Naive B cell (primary cell): Measurements from ENCODE around the gene OR2AT4. TPM values are rescaled to one million over a fixed set of nuclear protein-coding genes. Genes with fewer than 3 reads are reported as not detected.

Source experiments
- ATAC-seq, 2 donors: fragments of 150-1000 bp; cut with Tn5 transposase; 2 replicates each; pipeline ENCODE4 v1.10.0; 2021; ENCODE audit warnings: low read depth in 2 of 2, mild to moderate bottlenecking in 2 of 2, moderate library complexity in 2 of 2
- DNase-seq: peaks from one replicate; pipeline ENCODE4 v3.0.0; 2022
- H3K27ac Mint-ChIP-seq, 6 donors: one replicate each; pipeline ENCODE4 v1.8.0; 2020 to 2022; ENCODE audit warnings: mild to moderate bottlenecking in 6 of 6, mixed read lengths in 6 of 6, moderate library complexity in 5 of 6, inconsistent platforms in 2 of 6
- H3K27me3 Mint-ChIP-seq, 3 donors: one replicate each; pipeline ENCODE4 v1.8.0; 2021 to 2022; ENCODE audit warnings: mixed read lengths in 3 of 3, mild to moderate bottlenecking in 1 of 3
- H3K36me3 Mint-ChIP-seq, 2 donors: one replicate each; pipeline ENCODE4 v1.8.0; 2020 to 2022; ENCODE audit warnings: mixed read lengths in 2 of 2, inconsistent platforms in 1 of 2, mild to moderate bottlenecking in 1 of 2
- H3K4me1 Mint-ChIP-seq, 3 donors: one replicate each; pipeline ENCODE4 v1.8.0; 2020 to 2022; ENCODE audit warnings: mixed read lengths in 3 of 3, inconsistent platforms in 1 of 3, mild to moderate bottlenecking in 1 of 3, moderate library complexity in 1 of 3
- H3K4me3 Mint-ChIP-seq, 8 donors: one replicate each; pipeline ENCODE4 v1.8.0; 2020 to 2022; ENCODE audit warnings: mild to moderate bottlenecking in 8 of 8, mixed read lengths in 8 of 8, moderate library complexity in 8 of 8, inconsistent platforms in 2 of 8
- H3K9me3 Mint-ChIP-seq, 7 donors: one replicate each; pipeline ENCODE4 v1.8.0; 2020 to 2022; ENCODE audit warnings: mixed read lengths in 7 of 7, mild to moderate bottlenecking in 5 of 7, inconsistent platforms in 2 of 7, moderate library complexity in 1 of 7
- polyA plus RNA-seq, 6 donors: library from polyadenylated mRNA; unstranded; fragments of 300-500 nt; fragmentation: Illumina TruSeq; gene quantifications; one replicate each; pipeline ENCODE4 v1.2.3, GENCODE V29; 2021; ENCODE audit warnings: low read depth in 6 of 6

Gene OR2AT4
- polyA plus RNA-seq: not detected

DNA sequence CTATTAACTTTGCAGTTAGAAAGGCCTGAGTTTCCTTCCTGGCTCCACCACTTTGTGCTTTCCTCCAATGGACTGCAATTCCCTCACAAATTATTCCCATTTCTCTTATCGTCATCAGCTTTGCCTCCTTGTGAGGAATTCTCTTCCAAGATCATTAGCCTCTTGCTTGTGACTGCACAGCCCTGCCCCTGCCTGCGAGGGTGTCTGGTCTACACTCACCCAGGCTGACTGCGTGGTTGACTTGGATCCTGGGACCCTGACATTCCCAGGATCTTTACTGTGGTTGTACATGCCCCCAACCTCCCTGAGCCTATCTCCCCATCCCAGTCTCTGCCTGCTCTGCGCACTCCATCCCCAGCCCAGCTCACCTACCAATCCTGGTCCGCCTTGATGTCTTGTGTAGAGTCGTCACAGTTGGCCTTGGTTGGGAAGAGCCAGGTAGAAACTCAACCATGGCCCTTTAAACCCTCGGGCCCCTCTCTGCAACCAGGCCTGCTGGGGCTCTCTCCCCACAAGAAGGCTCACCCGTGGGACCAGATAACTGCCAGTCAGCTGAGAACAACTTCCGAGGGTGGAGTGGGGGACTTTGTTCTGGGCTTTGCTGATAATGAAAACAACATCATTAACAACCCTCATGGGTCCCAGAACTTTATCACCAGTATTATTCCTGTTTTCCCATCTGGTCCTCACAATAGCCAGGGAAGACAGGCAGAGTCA lies at the start of gene OR2AT4:
Gene OR2AT4 (minus strand): TSS at position 421 of the 717 bp plus-strand sequence.
- no peaks in the 10 kb centered on the region for H3K4me1 Mint-ChIP-seq
- H3K27ac Mint-ChIP-seq: no peak within 1 kb of the TSS
- peaks cover 0 to 3% of the 10 kb centered on the region in 2 donors for H3K36me3 Mint-ChIP-seq
- H3K4me3 Mint-ChIP-seq: no peak within 1 kb of the TSS
- DNase-seq (no peak), ATAC-seq (no peak)
- H3K9me3 Mint-ChIP-seq: peaks cover 0 to 12% (median 4%) of the 10 kb centered on the region in 7 donors
- peaks cover 29 to 41% (median 30%) of the 10 kb centered on the region in 3 donors for H3K27me3 Mint-ChIP-seq

DNA sequence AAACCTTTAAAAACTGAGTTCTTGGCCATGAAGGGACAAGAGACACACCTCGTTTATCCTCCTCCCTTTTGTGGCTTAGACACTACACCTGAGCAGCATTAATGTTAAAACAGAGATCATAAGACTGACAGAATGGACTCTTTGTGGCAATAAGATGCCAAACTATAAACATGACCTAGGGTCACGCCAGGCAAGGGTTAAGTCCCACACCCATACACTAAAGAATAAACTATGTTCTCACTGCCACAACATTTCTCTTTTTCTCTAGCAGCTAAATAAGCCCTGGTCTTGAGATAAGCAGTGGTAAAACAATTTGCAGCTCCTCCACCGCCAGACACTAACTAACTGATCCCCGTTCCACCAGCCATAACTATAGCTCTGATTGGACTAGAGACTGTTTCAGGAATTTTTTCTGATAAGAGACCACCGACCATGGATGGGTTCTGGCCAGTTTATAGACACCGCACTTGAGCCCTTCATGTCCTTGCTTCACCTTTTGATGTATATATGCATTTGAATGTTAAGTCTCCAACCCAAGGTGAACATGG lies 49.4 kb upstream of the OR2AT4 start:
- H3K4me3 Mint-ChIP-seq: no peak overlapping the region
- peaks cover 7 to 16% (median 10%) of the 10 kb centered on the region in 3 donors for H3K4me1 Mint-ChIP-seq
- no peak for ATAC-seq
- H3K36me3 Mint-ChIP-seq: no peaks in the 10 kb centered on the region
- H3K9me3 Mint-ChIP-seq: no peaks in the 10 kb centered on the region
- DNase-seq: no peak
- H3K27me3 Mint-ChIP-seq: peaks cover 9 to 38% (median 27%) of the 10 kb centered on the region in 3 donors
- no peak overlapping the region for H3K27ac Mint-ChIP-seq

DNA sequence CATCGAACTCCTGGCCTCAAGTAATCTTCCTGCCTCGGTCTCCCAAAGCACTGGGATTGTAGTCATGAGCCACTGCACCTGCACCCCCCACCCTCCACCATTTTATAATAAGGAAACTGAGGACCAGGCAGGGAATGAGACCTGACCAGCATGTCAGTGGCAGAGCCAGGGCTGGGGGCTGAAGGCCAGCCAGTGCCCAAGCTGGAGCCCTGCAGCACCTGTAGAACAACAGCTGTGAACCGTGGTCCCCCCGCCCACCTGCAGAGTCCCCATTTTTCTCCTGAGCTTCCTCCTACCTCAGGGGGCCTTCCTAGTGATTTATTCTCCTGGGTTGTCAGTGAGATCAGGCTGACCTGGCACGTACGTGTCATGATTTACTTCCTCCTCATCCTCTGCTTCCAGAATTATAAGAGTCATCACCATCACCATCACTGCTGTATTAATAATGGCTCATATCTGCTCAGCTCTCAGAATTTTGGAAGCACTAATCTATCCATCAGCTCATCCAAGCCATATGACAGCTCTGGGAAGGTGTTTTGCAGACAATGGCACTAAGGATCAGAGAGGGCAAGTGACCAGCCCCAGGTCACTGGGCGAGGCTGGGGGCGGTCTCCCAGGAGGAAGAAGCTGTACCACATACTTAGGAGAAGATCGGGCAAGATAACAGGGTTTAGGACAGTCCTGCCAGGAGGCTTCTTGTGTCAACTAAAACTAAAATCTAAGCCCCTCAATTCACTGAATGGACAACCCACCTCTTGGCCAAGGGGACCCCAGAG lies 48.7 kb upstream of the OR2AT4 start:
- Mint-ChIP-seq H3K4me1 (peaks cover 7 to 19% (median 10%) of the 10 kb centered on the region in 3 donors), H3K36me3 (no peaks in the 10 kb centered on the region), H3K4me3 (no peak overlapping the region), H3K27ac (no peak overlapping the region), H3K27me3 (peaks cover 11 to 35% (median 20%) of the 10 kb centered on the region in 3 donors), H3K9me3 (no peaks in the 10 kb centered on the region)
- no peak for ATAC-seq
- no peak for DNase-seq

DNA sequence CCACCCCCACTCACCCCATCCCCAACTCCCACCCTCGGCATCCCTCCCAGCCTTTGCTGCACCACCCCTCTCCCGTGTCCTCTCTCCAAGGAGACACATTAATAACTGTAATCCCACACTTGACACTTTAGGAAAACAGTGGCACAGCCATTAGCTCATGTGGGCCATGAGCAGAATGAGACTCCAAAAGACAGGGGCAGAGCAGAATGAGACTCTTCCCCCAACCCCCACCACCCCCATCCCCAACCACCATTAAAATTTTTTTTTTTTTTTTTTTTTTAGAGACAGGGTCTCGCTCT lies 48.0 kb upstream of the OR2AT4 start:
- Mint-ChIP-seq H3K36me3 (no peaks in the 10 kb centered on the region), H3K4me1 (peaks cover 7 to 21% (median 10%) of the 10 kb centered on the region in 3 donors), H3K27me3 (peaks cover 11 to 33% (median 17%) of the 10 kb centered on the region in 3 donors), H3K9me3 (no peaks in the 10 kb centered on the region), H3K27ac (peak overlapping the region in 1 of 6 donors; percentile 32), H3K4me3 (no peak overlapping the region)
- DNase-seq (no peak), ATAC-seq (no peak)

DNA sequence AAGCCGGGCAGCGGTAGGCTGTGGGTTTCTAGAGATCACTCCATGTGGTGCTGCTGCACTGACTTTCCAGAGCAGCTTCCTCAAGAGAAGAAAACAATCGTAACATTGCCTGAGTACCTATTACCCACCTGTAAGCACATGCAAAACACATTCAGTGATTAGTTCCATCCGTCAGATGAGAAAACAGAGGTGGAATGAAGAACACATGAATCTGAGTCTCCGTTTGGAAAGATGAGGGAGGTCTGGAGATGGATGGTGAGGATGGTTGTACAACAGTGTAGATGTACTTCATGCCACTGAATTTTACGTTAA lies 46.7 kb upstream of the OR2AT4 start:
- DNase-seq: no peak
- Mint-ChIP-seq H3K4me3 (peak overlapping the region in 2 of 8 donors; percentile 8 to 49), H3K9me3 (no peaks in the 10 kb centered on the region), H3K27me3 (peaks cover 18 to 40% (median 26%) of the 10 kb centered on the region in 3 donors), H3K27ac (peak overlapping the region in 2 of 6 donors; percentile 0 to 73), H3K4me1 (peaks cover 10 to 21% (median 11%) of the 10 kb centered on the region in 3 donors), H3K36me3 (no peaks in the 10 kb centered on the region)
- ATAC-seq: no peak

DNA sequence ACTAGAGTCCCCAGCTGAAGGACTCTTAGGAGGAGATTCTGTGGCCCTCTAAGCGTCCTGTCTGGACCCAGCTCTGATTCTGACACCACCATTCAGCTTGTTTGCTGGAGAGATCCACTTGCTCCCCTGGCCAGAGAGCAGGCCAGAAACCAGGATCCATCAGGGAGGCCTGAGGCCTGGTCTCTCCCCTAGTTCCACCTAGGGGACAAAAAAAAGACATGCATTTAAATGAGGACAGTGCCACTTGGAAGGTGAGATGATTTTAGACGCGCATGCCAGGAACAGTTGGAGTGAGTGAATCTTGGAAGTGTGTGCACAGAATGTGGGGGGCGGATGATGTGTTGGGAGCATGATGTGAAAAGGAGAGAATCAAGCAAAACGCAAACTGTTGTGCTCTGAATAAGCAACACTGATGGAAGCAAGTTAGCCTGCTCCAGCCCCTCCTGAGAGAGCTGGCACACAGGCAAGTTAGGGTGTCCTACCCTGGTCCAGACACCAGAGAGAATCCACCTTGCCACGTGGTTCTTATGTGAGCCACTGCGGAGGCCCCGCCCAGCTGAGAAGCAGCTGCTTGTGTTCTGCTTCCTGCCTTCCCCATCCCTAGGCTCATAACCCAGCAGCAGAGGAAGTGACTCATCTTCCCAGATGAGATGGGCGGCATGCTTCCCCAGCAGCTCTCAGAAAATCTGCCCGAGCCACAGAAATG lies 46.2 kb upstream of the OR2AT4 start:
- peaks cover 10 to 21% (median 11%) of the 10 kb centered on the region in 3 donors for H3K4me1 Mint-ChIP-seq
- no peaks in the 10 kb centered on the region for H3K9me3 Mint-ChIP-seq
- DNase-seq: no peak
- no peaks in the 10 kb centered on the region for H3K36me3 Mint-ChIP-seq
- peak overlapping the region in 2 of 6 donors; percentile 0 to 75 for H3K27ac Mint-ChIP-seq
- peak; percentile 52 to 69 for ATAC-seq
- H3K27me3 Mint-ChIP-seq: peaks cover 23 to 45% (median 30%) of the 10 kb centered on the region in 3 donors
- peak overlapping the region in 2 of 8 donors; percentile 8 to 49 for H3K4me3 Mint-ChIP-seq

DNA sequence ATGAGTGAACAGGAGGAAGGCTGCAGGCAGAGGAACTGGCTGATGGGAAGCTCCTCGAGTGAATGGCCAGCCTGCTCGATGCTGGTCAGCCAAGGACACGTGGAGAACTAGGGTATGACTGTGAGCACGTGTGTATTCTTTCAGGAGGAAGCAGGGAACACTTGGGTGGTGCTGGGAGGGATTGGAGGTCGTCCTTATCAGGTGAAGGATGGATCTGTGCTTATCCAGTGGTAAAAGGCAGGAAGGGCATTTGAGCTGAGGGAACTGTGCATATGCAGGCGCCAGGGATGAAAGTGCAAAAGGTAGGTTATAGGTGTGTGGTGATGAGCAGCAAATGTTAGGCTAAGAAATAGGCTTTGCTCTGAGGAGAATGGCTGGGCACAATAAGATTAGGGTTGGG lies 44.5 kb upstream of the OR2AT4 start:
- DNase-seq (no peak), ATAC-seq (no peak)
- Mint-ChIP-seq H3K4me3 (no peak overlapping the region), H3K27me3 (peaks cover 30 to 47% (median 39%) of the 10 kb centered on the region in 3 donors), H3K36me3 (peaks cover 0 to 7% of the 10 kb centered on the region in 2 donors), H3K9me3 (no peaks in the 10 kb centered on the region), H3K4me1 (peaks cover 10 to 21% (median 11%) of the 10 kb centered on the region in 3 donors), H3K27ac (peak overlapping the region in 2 of 6 donors; percentile 17 to 37)

DNA sequence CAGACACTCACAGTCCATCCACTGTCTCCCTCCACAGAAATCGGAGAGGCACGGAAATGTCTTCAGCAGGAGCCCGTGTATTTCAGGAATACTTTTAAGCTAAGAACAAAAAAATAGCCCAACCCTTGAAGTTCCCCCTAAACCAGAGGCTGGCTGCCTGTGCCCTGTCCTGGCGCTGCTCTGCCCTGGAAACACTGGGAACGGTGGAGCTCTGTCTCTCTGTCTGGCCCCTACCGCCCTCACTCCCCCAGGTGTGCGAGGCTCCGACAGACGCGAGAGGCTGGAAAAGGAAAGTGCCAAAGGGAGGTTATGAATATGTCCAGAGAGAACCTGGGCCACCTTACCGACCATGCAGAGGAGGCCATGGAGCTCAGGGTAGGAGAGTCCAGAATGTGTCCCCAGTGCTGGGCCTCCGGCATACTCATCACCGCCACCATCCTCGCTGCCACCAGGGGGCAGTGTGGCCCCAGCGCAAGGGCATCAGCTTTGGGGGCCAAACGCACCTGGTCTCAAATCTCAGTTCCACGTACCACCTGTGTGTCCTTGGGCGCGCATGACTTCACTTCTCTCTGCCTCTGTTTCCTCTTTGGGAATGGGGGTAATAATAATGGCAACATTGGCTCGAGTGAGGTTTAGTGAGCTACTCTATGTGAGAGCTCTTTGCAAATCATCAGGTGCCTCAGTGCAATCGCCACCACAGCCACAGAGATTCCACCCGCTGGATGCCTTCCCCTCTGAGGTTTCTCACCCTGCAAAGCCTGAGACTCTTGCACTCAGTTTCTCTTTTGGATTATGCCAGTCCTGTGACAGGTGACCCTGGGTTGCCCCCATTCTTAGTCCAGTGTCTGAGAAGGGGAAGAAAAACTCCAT lies 43.8 kb upstream of the OR2AT4 start:
- Mint-ChIP-seq H3K4me1 (peaks cover 10 to 21% (median 11%) of the 10 kb centered on the region in 3 donors), H3K36me3 (peaks cover 0 to 7% of the 10 kb centered on the region in 2 donors), H3K9me3 (no peaks in the 10 kb centered on the region), H3K4me3 (no peak overlapping the region), H3K27me3 (peaks cover 35 to 47% (median 40%) of the 10 kb centered on the region in 3 donors), H3K27ac (peak overlapping the region in 2 of 6 donors; percentile 15 to 37)
- DNase-seq: peak; percentile 49
- peak; percentile 64 to 67 for ATAC-seq

DNA sequence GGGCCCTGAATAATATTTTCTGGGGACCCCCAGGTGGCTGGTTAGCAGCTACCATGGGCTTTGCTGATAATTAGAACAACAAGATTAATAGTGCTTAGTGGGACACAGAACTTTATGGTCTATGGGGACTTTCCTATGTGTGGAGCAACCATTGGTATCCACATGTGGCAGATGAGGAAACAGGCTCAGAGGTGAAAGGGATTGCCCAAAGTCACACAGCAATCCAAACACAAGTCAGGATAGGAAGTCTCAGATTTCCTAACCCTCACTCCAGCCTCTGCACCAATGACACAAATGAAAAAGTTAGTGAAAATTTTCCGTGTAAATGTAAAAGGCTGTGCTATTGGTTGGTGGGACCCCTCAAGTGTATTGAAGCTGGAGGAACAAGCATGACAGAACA lies 39.0 kb upstream of the OR2AT4 start:
- ATAC-seq (no peak), DNase-seq (no peak)
- Mint-ChIP-seq H3K36me3 (peaks cover 0 to 7% of the 10 kb centered on the region in 2 donors), H3K9me3 (no peaks in the 10 kb centered on the region), H3K4me1 (peaks cover 0 to 5% (median 4%) of the 10 kb centered on the region in 3 donors), H3K27me3 (peaks cover 35 to 57% (median 50%) of the 10 kb centered on the region in 3 donors), H3K4me3 (no peak overlapping the region), H3K27ac (no peak overlapping the region)

DNA sequence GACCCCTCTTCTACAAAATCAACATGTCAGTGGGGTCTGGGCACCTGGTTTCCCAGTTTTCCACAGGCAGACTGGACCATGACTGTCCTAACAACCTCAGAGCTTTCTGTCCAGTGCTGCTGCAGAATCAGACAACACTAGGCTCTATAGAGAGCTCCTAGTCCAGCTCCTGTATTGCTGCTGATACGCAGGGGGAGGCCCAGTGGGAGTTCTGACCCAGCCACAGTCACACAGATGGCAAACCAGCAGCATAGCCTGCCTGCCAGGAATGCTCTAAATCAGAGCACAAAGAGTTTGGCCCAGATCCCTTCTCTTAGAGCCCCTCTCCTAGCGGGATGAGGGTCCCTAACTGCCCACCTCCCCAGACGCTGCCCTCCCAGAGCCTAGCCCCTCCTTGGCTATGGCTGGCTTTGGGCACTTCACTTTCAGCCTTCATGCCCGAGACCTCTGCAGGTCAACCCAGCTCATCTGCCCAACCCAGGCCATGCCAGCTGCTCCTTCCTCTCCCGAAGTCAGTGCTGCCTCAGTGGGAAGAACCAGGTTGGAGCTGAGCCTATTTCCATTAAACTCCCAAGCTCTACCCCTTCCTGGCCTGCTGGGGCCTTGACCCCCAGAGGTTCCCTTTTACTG lies 38.5 kb upstream of the OR2AT4 start:
- peaks cover 36 to 60% (median 50%) of the 10 kb centered on the region in 3 donors for H3K27me3 Mint-ChIP-seq
- H3K9me3 Mint-ChIP-seq: no peaks in the 10 kb centered on the region
- ATAC-seq (no peak), DNase-seq (no peak)
- peak overlapping the region in 1 of 8 donors; percentile 10 for H3K4me3 Mint-ChIP-seq
- peaks cover 0 to 4% (median 0%) of the 10 kb centered on the region in 3 donors for H3K4me1 Mint-ChIP-seq
- peaks cover 0 to 7% of the 10 kb centered on the region in 2 donors for H3K36me3 Mint-ChIP-seq
- H3K27ac Mint-ChIP-seq: no peak overlapping the region

DNA sequence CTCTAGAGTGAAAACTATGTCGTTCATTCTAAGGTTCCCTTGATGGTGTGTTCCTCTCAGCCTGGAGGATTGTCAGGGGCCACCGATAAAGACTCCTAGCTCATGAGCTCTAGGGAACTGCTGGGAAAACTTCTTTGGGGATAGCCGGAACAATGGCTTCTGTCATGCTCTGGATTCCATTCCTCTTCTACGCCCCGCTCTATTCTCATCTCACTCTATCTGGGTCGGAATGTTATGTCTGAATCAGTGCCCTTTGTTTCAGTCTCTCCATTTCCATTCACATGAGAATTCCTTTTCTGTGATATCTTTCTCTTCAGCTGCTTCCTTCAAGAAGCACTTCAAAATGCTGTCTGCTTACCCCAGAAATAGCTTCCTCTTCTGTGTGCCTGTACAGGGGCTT lies 37.3 kb upstream of the OR2AT4 start:
- Mint-ChIP-seq H3K4me1 (no peaks in the 10 kb centered on the region), H3K27ac (peak overlapping the region in 1 of 6 donors; percentile 40), H3K9me3 (peaks cover 0 to 2% (median 0%) of the 10 kb centered on the region in 7 donors), H3K4me3 (no peak overlapping the region), H3K36me3 (peaks cover under 1 to 9% of the 10 kb centered on the region in 2 donors), H3K27me3 (peaks cover 31 to 61% (median 44%) of the 10 kb centered on the region in 3 donors)
- DNase-seq (no peak), ATAC-seq (no peak)

DNA sequence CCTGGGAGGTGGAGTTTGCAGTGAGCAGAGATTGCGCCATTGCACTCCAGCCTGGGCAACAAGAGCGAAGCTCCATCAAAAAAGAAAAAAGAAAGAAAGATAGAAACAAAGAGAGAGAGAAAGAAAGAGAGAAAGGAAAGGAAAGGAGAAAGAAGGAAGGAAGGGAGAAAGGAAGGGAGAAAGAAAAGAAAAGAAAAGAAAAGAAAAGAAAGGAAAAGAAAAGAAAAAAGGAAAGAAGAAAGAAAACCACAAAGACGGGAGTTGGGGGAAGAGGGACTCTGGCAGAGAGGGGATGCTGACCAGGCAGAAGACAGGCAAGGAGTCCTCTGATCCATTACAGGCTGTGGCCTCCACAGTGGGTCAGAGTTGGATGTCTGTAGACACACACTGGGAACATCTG lies 35.4 kb upstream of the OR2AT4 start:
- no peak overlapping the region for H3K4me3 Mint-ChIP-seq
- peaks cover 0 to 7% (median 4%) of the 10 kb centered on the region in 7 donors for H3K9me3 Mint-ChIP-seq
- no peak overlapping the region for H3K27ac Mint-ChIP-seq
- peaks cover 6 to 14% of the 10 kb centered on the region in 2 donors for H3K36me3 Mint-ChIP-seq
- H3K4me1 Mint-ChIP-seq: no peaks in the 10 kb centered on the region
- no peak for DNase-seq
- peaks cover 23 to 60% (median 35%) of the 10 kb centered on the region in 3 donors for H3K27me3 Mint-ChIP-seq
- ATAC-seq: no peak
